ENCODE data around the gene SNX13. TPM values are rescaled to one million over a fixed set of nuclear protein-coding genes. Genes with fewer than 3 reads are reported as not detected.
A peak's percentile ranks its signal among the peaks of the same experiment; 100 is the strongest.

The SNX13 gene
- polyA plus RNA-seq, 3 donors from 2014 or later, result 7.7 to 13.3 (median 10.6) TPM

DNA sequence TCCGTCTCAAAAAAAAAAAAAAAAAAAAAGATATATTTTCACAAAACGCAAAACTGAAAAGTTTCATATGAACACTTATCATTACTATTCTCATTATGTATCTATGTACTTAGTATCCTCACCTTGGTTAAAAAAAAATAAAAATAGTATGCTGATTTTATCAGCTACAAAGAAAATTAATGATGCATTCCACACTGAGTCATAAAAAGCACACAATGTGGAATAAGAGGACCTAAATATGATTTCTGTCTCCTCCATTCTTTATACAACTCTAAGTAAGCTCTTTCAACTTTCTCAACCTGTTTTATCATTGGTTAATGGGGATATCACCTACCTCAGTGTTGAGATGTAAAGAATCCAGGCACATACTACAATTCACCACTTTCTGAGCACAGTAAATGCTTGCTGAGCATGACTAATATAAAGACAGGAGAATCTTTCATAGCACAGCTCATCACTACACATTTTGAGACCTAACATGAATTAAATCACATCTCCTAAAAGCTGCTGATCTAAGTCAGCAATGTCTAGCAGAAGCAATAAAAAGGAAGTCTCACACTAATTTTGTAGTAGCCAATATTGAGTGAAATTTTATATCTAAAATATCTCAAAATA is 2.7 kb downstream of the SNX13 start:
- peak overlapping the region in 5 of 6 donors; percentile 3 to 25 (median 20) for H3K27ac Mint-ChIP-seq
- H3K4me1 Mint-ChIP-seq, result peaks cover 63 to 78% of the 10 kb centered on the region in 2 donors
- H3K9me3 Mint-ChIP-seq, result no peaks in the 10 kb centered on the region
- peak overlapping the region in 3 of 5 donors; percentile 7 to 99 (median 28) for H3K4me3 Mint-ChIP-seq
- H3K36me3 Mint-ChIP-seq, result no peaks in the 10 kb centered on the region
- DNase-seq, result no peak
- H3K27me3 Mint-ChIP-seq (ENCODE audit: low read depth in 3 of 3), result peaks cover 2 to 7% (median 3%) of the 10 kb centered on the region in 3 donors

DNA sequence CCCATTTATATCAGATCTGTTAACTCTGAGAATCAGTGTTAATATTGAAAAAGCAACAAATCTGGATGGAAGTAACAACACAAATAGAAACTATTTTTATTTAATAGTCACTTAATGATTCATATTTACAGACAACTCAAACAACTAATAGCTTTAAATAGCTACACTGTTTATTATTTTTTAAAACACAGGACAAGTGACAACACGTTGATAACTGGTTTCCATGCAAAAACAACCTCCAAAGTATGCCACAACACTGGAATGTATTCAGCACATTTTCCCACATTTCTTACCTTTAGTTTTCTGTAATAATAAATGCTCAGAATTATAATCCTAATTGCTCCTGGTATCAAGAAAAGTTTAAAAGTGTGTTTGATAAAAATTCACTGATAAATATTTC is 4.0 kb downstream of the SNX13 start:
- no peak overlapping the region for H3K27ac Mint-ChIP-seq
- H3K9me3 Mint-ChIP-seq, result no peaks in the 10 kb centered on the region
- no peak overlapping the region for H3K4me3 Mint-ChIP-seq
- DNase-seq, result no peak
- H3K4me1 Mint-ChIP-seq, result peaks cover 69 to 88% of the 10 kb centered on the region in 2 donors
- no peaks in the 10 kb centered on the region for H3K36me3 Mint-ChIP-seq
- peaks cover 2 to 7% (median 3%) of the 10 kb centered on the region in 3 donors for H3K27me3 Mint-ChIP-seq (ENCODE audit: low read depth in 3 of 3)

DNA sequence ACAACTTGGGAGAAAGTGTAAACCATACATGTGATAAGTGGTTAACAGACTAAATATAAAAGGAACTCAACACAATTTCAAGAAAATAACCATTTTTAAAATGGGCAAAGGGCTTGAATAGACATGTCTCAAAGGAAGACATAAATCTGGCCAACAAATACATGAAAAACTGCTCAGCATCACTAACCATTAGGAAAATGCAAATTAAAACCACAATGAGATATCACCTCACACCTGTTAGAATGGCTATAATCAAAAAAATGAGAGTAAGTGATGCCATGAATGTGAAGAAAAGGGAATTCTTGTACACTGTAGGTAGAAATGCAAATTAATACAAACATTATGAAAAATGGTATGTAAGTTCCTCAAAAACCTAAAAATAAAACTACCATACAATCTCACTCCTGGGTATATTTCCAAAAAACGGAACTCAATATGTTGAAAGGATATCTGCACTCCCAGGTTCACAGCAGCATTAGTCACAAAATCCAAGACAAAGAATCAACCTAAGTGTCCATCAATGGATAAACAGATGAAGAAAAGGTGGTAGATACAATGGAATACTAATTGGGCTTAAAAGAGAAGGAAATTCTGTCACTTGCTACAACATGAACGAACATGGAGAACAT is 5.6 kb downstream of the SNX13 start:
- Mint-ChIP-seq H3K27me3 (ENCODE audit: low read depth in 3 of 3) (peaks cover under 1 to 3% (median under 1%) of the 10 kb centered on the region in 3 donors), H3K4me1 (peaks cover 70 to 96% of the 10 kb centered on the region in 2 donors), H3K4me3 (peak overlapping the region in 1 of 5 donors; percentile 19), H3K9me3 (no peaks in the 10 kb centered on the region), H3K27ac (no peak overlapping the region), H3K36me3 (no peaks in the 10 kb centered on the region)
- no peak for DNase-seq

DNA sequence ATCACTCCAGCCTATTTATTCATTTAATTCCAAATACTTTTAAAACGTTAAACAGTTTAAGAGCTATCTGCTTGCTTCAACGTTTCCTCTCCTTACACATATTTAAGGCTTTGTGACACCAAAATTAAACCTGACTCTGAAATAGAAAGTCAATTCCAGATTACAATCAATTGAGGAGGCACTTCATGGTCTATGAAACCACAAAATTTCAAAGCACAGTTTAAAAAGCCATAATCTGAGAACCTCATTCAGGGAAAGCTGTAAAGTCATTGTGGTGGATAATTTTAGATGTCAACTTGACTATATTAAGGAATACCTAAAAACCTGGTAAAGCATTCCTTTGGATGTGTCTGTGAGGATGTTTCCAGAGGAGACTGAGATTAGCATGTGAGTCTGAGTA is 6.2 kb downstream of the SNX13 start:
- H3K4me1 Mint-ChIP-seq, result peaks cover 65 to 96% of the 10 kb centered on the region in 2 donors
- peak overlapping the region in 3 of 5 donors; percentile 12 to 29 (median 19) for H3K4me3 Mint-ChIP-seq
- DNase-seq, result no peak
- no peaks in the 10 kb centered on the region for H3K9me3 Mint-ChIP-seq
- H3K27ac Mint-ChIP-seq, result peak overlapping the region in 1 of 6 donors; percentile 20
- no peaks in the 10 kb centered on the region for H3K36me3 Mint-ChIP-seq
- H3K27me3 Mint-ChIP-seq (ENCODE audit: low read depth in 3 of 3), result peaks cover 0 to 1% (median 0%) of the 10 kb centered on the region in 3 donors

DNA sequence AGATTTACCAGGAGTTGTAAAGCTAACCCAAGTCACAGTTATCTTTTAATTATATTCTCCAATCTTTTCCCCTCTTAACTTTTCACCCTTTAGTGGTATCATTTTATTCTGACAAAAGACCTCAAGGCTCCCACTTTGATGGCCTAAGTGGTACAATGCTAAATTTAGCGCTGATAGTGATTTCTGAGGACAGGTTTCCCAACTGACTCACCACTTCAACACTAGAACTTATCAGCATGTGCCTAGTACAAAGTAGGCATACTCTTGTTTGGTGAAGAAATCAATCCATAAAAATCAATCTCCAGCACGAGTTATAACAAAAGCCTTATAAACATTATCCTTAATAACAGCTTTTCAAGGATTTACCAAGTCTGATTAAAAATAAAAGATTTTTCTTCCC is 7.5 kb downstream of the SNX13 start:
- Mint-ChIP-seq H3K36me3 (no peaks in the 10 kb centered on the region), H3K4me3 (no peak overlapping the region), H3K4me1 (peaks cover 53 to 94% of the 10 kb centered on the region in 2 donors), H3K9me3 (no peaks in the 10 kb centered on the region), H3K27me3 (ENCODE audit: low read depth in 3 of 3) (peaks cover 0 to 1% (median 0%) of the 10 kb centered on the region in 3 donors), H3K27ac (no peak overlapping the region)
- DNase-seq, result no peak

DNA sequence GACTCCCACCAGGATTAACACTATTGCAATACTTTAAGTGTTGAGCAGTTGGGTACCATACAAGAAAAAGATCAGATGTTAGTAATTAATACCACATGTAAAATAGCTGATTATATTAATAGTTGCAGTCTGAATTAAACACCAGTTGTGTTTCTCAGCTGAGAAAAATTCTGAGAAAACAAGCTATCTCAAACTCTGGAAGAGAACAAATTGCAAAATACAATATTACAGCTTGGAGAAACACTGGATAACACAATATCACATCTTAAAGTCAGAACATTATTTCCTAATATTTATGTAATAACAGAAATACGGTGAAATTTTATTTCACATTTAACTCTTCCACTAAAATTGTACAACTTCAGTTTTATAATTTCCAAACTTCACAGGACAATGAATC is 9.2 kb downstream of the SNX13 start:
- peak overlapping the region in 1 of 6 donors; percentile 27 for H3K27ac Mint-ChIP-seq

DNA sequence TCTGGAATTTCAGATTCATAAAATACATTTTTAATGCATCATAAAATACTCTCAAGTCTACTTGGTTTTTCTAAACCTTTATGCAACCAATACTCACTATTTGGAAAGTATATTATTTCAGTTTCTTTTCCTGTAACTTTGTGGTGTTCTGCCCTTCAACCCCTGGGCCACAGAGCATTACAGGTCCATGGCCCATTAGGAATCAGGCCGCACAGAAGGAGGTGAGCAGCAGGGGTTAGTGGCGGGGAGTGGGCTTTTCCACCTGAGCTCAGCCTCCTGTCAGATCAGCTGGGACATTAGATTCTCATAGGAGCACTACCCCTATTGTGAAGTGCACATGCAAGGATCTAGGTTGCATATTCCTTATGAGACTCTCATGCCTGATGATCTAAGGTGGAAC is 9.7 kb downstream of the SNX13 start:
- Mint-ChIP-seq H3K27me3 (ENCODE audit: low read depth in 3 of 3) (peaks cover 0 to 1% (median 0%) of the 10 kb centered on the region in 3 donors), H3K36me3 (no peaks in the 10 kb centered on the region), H3K9me3 (no peaks in the 10 kb centered on the region), H3K4me1 (peaks cover 44 to 88% of the 10 kb centered on the region in 2 donors), H3K27ac (no peak overlapping the region), H3K4me3 (no peak overlapping the region)
- DNase-seq, result no peak

More for the DNA sequence above, 9.2 kb downstream of the SNX13 start:
- Mint-ChIP-seq H3K27me3 (ENCODE audit: low read depth in 3 of 3) (peaks cover 0 to 1% (median 0%) of the 10 kb centered on the region in 3 donors), H3K4me1 (peaks cover 47 to 88% of the 10 kb centered on the region in 2 donors), H3K4me3 (no peak overlapping the region), H3K9me3 (no peaks in the 10 kb centered on the region), H3K36me3 (no peaks in the 10 kb centered on the region)
- no peak for DNase-seq

DNA sequence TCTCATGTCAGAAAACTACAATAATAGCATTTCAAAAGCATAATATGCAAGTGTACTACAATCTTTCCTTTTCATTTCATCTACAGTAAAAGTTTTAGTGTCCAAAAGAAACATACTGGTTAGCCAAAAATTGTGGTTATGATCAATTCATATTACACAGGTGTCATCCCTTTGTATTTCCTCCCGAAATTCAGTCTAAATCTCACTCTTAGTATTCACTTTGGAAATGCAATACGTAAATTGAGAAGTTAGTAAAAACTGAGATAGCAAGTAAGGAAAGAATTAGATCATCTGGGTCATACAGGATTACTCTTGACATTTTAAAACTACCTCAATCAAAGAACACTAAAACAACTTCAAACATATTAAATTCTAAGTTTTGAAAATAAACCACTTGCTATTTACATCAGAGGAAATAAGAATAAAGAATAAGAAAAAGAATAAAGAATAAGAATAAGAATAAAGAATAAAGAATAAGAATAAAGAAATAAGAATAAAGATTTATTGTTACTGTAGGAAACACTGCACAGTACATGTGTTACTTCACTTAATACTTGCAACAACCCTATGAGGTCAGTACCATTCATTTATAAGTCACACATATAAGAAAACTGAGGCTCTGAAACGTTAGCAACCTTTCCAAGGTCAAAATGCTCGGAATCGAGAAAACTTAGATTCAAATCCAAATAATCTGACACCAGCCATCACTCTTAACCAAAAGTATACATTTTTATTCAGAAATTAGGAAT is 10.5 kb downstream of the SNX13 start:
- Mint-ChIP-seq H3K9me3 (no peaks in the 10 kb centered on the region), H3K27ac (no peak overlapping the region), H3K4me3 (no peak overlapping the region)

DNA sequence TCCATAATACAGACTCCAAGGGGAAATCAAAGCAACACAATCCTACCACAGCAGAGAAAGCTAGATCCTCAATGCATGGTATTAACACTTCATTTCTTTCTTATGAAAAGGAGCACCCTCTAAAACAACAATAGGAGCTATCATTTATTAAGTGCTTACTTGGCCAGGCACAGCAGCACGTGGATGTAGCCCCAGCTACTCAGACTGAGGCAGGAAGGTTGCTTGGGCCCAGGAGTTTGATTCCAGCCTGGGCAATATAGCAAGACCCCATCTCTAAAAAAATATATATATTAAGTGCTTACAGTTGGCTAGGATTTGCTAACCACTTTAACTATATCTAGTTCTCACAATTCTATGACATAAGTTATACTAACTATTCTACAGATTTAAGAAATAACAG is 12.2 kb downstream of the SNX13 start:
- Mint-ChIP-seq H3K4me1 (peaks cover 34 to 83% of the 10 kb centered on the region in 2 donors), H3K27ac (no peak overlapping the region), H3K9me3 (no peaks in the 10 kb centered on the region), H3K27me3 (ENCODE audit: low read depth in 3 of 3) (no peaks in the 10 kb centered on the region), H3K36me3 (no peaks in the 10 kb centered on the region), H3K4me3 (no peak overlapping the region)
- DNase-seq, result no peak

More for the DNA sequence above, 10.5 kb downstream of the SNX13 start:
- H3K36me3 Mint-ChIP-seq, result no peaks in the 10 kb centered on the region
- H3K4me1 Mint-ChIP-seq, result peaks cover 45 to 88% of the 10 kb centered on the region in 2 donors
- DNase-seq, result no peak
- peaks cover 0 to 1% (median 0%) of the 10 kb centered on the region in 3 donors for H3K27me3 Mint-ChIP-seq (ENCODE audit: low read depth in 3 of 3)

DNA sequence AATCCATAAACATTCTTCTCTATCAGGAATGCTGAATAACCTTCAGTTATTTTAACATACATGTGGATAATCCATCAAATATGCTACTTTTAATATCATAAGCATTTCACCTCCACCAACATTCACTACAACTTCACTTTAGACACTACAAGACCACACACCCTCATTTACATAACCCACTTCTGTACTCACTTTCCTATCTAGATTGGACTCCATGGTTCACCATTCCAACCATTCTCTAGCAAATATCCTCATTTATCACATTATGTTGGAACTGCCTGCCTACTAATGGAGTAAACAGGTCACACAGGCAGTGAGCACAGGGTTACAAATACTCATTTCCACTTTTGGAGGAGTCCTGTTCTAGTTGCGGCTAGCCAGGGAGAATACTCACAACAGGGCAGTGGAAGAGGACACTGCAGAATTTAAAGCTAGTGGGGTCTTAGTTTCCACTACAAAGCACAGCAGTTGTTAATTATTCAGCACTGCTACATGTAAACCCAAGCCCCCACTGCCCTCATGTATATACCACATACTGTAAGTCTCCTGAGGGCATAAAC is 18.4 kb downstream of the SNX13 start:
- Mint-ChIP-seq H3K27me3 (ENCODE audit: low read depth in 3 of 3) (peaks cover 0 to 2% (median 0%) of the 10 kb centered on the region in 3 donors), H3K9me3 (peaks cover 0 to 3% (median 0%) of the 10 kb centered on the region in 6 donors), H3K4me1 (peaks cover 47 to 75% of the 10 kb centered on the region in 2 donors)

DNA sequence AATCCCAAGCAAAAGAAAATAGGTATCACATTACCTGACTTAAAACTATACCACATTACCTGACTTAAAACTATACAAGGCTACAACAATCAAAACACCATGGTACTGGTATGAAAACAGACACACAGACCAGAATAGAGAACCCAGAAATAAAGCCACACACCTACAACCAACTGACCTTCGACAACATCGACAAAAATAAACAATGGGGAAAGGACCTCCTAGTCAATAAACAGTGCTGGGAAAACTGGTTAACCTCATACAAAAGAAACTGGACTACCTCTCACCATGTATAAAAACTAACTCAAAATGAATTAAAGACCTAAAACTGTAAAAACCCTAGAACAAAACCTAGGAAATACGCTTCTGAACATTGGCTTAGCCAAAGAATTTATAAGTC is 22.5 kb downstream of the SNX13 start:
- Mint-ChIP-seq H3K9me3 (peaks cover 0 to 3% (median 0%) of the 10 kb centered on the region in 6 donors), H3K36me3 (no peaks in the 10 kb centered on the region), H3K27me3 (ENCODE audit: low read depth in 3 of 3) (peaks cover 0 to 2% (median 0%) of the 10 kb centered on the region in 3 donors), H3K27ac (no peak overlapping the region), H3K4me3 (no peak overlapping the region), H3K4me1 (peaks cover 49% of the 10 kb centered on the region in 2 donors)
- DNase-seq, result no peak

More for the DNA sequence above, 18.4 kb downstream of the SNX13 start:
- peak overlapping the region in 2 of 5 donors; percentile 1 to 6 for H3K4me3 Mint-ChIP-seq
- H3K36me3 Mint-ChIP-seq, result no peaks in the 10 kb centered on the region
- H3K27ac Mint-ChIP-seq, result peak overlapping the region in 1 of 6 donors; percentile 12
- DNase-seq, result no peak

DNA sequence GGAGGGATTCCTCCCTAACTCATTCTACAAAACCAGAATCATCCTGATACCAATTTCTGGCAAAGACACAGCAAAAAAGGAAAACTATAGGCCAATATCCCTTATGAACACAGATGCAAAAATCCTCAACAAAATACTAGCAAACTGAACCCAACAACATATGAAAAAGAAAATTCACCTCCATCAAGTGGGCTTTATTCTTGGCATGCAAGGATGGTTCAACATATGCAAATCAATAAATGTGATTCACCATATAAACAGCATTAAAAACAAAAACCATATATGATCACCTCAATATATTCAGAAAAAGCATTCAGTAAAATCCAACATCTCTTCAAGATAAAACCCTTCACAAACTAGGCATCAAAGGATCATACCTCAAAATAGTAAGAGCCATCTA is 23.5 kb downstream of the SNX13 start:
- Mint-ChIP-seq H3K27ac (no peak overlapping the region), H3K4me3 (no peak overlapping the region), H3K9me3 (peaks cover 0 to 3% (median 0%) of the 10 kb centered on the region in 6 donors), H3K4me1 (peaks cover 42 to 49% of the 10 kb centered on the region in 2 donors), H3K36me3 (no peaks in the 10 kb centered on the region), H3K27me3 (ENCODE audit: low read depth in 3 of 3) (peaks cover 0 to 2% (median 0%) of the 10 kb centered on the region in 3 donors)
- no peak for DNase-seq

DNA sequence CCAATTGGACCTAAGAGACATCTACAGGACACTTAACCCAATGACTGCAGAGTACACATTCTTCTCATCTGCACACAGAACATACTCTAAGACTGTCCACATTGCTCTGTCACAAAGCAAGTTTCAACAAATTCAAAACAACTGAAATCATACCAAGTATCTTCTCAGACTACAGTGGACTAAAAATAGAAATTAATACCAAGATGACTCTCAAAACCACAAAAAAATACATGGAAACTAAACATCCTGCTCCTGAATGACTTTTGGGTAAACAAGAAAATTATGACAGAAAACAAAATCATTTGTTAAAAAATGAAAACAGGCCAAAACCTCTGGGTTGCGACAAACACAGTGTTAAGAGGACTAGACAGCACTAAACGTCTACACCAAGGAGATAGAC is 24.5 kb downstream of the SNX13 start:
- H3K27ac Mint-ChIP-seq, result no peak overlapping the region
- H3K27me3 Mint-ChIP-seq (ENCODE audit: low read depth in 3 of 3), result peaks cover 0 to 2% (median 0%) of the 10 kb centered on the region in 3 donors
- peaks cover 0 to under 1% (median 0%) of the 10 kb centered on the region in 3 donors for H3K36me3 Mint-ChIP-seq
- DNase-seq, result no peak
- peaks cover 37 to 40% of the 10 kb centered on the region in 2 donors for H3K4me1 Mint-ChIP-seq
- H3K4me3 Mint-ChIP-seq, result no peak overlapping the region
- peaks cover 0 to 3% (median 0%) of the 10 kb centered on the region in 6 donors for H3K9me3 Mint-ChIP-seq
